Keratinocyte (primary cell): ENCODE data around the gene CHSY1.

Source experiments
- EZH2 ChIP-seq: IDR thresholded peaks from one replicate; pipeline ENCODE4 v1.6.1; 2012; ENCODE audit warnings: inconsistent platforms, mild to moderate bottlenecking, low read length, moderate library complexity
- TF ChIP-seq, protein P1 (sequence below), 3 experiments: IDR thresholded peaks in 1 of 3; conservative IDR thresholded peaks in 1 of 3; optimal IDR thresholded peaks in 1 of 3; 2 replicates in 2 of 3; 3 replicates in 1 of 3; pipeline versions ENCODE3 to v1.5.1; 2011; ENCODE audit warnings: low read length in 3 of 3, mild to moderate bottlenecking in 3 of 3, moderate library complexity in 2 of 3, control low read depth in 1 of 3, inconsistent platforms in 1 of 3; ENCODE audit not compliant: insufficient read depth in 2 of 3; ENCODE audit errors: extremely low read depth in 1 of 3

DNA sequence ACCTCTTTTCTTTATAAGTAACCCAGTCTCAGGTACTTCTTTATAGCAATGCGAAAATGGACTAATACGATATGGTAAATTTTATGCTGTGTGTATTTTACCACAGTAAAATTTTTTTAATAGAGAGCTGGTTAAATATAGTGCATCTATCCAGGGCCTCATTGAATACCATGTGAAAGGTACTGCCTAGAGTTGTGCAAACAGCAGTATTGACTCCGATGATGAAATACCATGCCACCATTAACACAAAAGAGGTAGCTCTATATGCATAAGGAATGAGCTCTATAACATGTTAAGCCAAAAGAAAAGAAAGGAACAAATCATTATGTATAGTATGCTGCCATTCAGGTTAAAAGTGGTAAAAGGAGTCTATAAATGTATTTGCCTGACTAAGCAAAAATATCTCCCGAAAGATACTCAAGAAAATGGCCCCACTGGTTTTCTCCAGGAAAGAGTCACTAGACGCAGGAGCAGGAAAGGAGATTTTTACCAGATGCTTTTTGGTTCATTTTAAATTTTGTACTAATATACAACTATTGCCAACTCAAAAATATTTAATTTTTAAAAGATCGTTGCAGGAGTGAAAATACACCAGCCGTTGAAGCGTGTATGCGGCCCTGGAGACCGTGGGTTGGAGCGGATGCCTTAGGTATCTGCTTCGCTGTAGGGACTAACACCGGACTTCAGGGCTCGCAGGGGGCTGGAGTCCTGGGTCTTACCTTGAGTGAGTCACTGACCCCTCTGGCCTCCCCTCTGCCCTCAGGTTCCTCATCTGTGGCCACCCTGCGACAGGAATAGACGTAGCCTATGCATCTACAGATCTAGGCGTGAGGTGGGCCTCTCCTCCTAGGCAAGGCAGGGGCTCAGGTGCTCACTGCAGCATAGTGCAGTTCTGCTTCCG lies 120.1 kb downstream of the CHSY1 start:
- TF ChIP-seq, protein P1, sequence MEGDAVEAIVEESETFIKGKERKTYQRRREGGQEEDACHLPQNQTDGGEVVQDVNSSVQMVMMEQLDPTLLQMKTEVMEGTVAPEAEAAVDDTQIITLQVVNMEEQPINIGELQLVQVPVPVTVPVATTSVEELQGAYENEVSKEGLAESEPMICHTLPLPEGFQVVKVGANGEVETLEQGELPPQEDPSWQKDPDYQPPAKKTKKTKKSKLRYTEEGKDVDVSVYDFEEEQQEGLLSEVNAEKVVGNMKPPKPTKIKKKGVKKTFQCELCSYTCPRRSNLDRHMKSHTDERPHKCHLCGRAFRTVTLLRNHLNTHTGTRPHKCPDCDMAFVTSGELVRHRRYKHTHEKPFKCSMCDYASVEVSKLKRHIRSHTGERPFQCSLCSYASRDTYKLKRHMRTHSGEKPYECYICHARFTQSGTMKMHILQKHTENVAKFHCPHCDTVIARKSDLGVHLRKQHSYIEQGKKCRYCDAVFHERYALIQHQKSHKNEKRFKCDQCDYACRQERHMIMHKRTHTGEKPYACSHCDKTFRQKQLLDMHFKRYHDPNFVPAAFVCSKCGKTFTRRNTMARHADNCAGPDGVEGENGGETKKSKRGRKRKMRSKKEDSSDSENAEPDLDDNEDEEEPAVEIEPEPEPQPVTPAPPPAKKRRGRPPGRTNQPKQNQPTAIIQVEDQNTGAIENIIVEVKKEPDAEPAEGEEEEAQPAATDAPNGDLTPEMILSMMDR (optimal IDR thresholded peaks at IDR 0.05 in 1 of 3, IDR thresholded peaks at IDR 0.05 in 1 of 3, conservative IDR thresholded peaks at IDR 0.05 in 1 of 3; ENCODE audit: extremely low read depth in 1 of 3, insufficient read depth in 2 of 3, low read length in 3 of 3), result no peak
- TF ChIP-seq EZH2, result no peak
